ENCODE measurements around the gene RPL10.

DNA sequence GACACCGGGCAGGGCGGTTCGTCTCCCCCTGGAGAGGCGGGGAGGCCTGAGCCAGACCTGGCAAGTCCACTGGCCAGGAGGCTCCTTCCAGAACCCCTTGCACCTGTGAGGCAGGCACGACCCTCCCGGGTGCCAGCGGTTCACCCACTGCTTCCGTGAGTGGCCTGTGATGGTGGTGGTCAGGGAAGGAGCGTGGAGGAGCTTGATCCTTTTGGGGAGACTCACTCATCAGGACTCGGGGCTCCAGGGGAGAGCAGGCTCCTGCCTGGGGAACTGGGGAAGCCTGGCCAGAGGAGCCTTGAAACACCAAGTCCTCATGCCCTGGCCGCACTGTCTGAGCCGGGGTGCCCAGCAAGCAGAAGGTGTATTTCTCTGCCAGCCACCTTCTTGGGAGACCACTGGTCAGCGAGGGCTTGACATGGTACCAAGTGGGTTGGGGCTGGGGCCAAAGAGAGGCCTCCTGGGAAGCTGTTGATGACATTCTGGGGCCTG is 46.6 kb downstream of the RPL10 start:
- TF ChIP-seq, protein P1, sequence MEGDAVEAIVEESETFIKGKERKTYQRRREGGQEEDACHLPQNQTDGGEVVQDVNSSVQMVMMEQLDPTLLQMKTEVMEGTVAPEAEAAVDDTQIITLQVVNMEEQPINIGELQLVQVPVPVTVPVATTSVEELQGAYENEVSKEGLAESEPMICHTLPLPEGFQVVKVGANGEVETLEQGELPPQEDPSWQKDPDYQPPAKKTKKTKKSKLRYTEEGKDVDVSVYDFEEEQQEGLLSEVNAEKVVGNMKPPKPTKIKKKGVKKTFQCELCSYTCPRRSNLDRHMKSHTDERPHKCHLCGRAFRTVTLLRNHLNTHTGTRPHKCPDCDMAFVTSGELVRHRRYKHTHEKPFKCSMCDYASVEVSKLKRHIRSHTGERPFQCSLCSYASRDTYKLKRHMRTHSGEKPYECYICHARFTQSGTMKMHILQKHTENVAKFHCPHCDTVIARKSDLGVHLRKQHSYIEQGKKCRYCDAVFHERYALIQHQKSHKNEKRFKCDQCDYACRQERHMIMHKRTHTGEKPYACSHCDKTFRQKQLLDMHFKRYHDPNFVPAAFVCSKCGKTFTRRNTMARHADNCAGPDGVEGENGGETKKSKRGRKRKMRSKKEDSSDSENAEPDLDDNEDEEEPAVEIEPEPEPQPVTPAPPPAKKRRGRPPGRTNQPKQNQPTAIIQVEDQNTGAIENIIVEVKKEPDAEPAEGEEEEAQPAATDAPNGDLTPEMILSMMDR (IDR thresholded peaks at IDR 0.05; ENCODE audit: poor library complexity, severe bottlenecking), result no peak
- TF ChIP-seq EP300 (conservative IDR thresholded peaks at IDR 0.05; ENCODE audit: poor library complexity, severe bottlenecking) (no peak), TAF1 (IDR thresholded peaks at IDR 0.05; ENCODE audit: low read depth) (no peak), SMC3 (conservative IDR thresholded peaks at IDR 0.05; ENCODE audit: poor library complexity) (no peak), EZH2 (IDR thresholded peaks at IDR 0.05; ENCODE audit: borderline replicate concordance, insufficient read depth, low read length, poor library complexity, severe bottlenecking) (no peak)
- TF ChIP-seq, protein P2, sequence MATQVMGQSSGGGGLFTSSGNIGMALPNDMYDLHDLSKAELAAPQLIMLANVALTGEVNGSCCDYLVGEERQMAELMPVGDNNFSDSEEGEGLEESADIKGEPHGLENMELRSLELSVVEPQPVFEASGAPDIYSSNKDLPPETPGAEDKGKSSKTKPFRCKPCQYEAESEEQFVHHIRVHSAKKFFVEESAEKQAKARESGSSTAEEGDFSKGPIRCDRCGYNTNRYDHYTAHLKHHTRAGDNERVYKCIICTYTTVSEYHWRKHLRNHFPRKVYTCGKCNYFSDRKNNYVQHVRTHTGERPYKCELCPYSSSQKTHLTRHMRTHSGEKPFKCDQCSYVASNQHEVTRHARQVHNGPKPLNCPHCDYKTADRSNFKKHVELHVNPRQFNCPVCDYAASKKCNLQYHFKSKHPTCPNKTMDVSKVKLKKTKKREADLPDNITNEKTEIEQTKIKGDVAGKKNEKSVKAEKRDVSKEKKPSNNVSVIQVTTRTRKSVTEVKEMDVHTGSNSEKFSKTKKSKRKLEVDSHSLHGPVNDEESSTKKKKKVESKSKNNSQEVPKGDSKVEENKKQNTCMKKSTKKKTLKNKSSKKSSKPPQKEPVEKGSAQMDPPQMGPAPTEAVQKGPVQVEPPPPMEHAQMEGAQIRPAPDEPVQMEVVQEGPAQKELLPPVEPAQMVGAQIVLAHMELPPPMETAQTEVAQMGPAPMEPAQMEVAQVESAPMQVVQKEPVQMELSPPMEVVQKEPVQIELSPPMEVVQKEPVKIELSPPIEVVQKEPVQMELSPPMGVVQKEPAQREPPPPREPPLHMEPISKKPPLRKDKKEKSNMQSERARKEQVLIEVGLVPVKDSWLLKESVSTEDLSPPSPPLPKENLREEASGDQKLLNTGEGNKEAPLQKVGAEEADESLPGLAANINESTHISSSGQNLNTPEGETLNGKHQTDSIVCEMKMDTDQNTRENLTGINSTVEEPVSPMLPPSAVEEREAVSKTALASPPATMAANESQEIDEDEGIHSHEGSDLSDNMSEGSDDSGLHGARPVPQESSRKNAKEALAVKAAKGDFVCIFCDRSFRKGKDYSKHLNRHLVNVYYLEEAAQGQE (IDR thresholded peaks at IDR 0.05; ENCODE audit: borderline replicate concordance), result no peak

Measured in neural cell (in vitro differentiated cells).